K562 (cell line): ENCODE measurements around the gene CAMK1D. TPM values are rescaled to one million over a fixed set of nuclear protein-coding genes. Genes with fewer than 3 reads are reported as not detected.

Source experiments
- ATAC-seq: fragments of 200-7000 bp; cut with Tn5 transposase; 3 replicates; pipeline ENCODE4 v1.9.1; 2020; ENCODE audit warnings: moderate library complexity
- BruUV-seq: library from RNA; stranded (reverse); fragments of 400-500 nt; replicated peaks from 2 replicates; lab custom pipeline; 2021; lab: Mats Ljungman, UMichigan
- CTCF ChIA-PET: fragments of 300-600 bp; formaldehyde crosslinking; extraction: SDS; loops from one replicate; lab custom pipeline; 2021; ENCODE audit warnings: low intra/inter-chr PET ratio; lab: Yijun Ruan, JAX
- POLR2A ChIA-PET: fragments of 300-600, 350-650 bp; sonication (Branson Sonifier 250); formaldehyde crosslinking; extraction: SDS; loops from one replicate; lab custom pipeline; 2021; ENCODE audit warnings: antibody characterized with exemption, inconsistent platforms; lab: Yijun Ruan, JAX
- DNase-seq, 4 experiments: peaks; one replicate each; pipeline versions ENCODE4 v3.0.0 to v3.0.0-alpha.2; 2011 to 2018; ENCODE audit warnings: low spot score in 3 of 4, mixed read lengths in 3 of 4; ENCODE audit errors: extremely low read depth in 1 of 4
- FAIRE-seq: peaks from 2 replicates; lab custom pipeline; 2011; peaks lifted over from hg19 to GRCh38; lab: Jason Lieb, UNC
- H2AFZ ChIP-seq: 2 replicates; pipeline ENCODE4 v1.6.0; 2011; ENCODE audit warnings: low read depth, low read length, control low read depth, inconsistent platforms
- H3K27ac ChIP-seq: fragments of 200-600 bp; 3 replicates; pipeline ENCODE4 v1.8.0; 2011; ENCODE audit warnings: low read depth, mild to moderate bottlenecking, control low read depth, inconsistent platforms, low read length, moderate library complexity, mixed read lengths; ENCODE audit errors: extremely low read depth
- H3K27me3 ChIP-seq, 2 experiments: fragments of 300-600 bp in 1 of 2; 2 replicates in 1 of 2; 3 replicates in 1 of 2; pipeline versions ENCODE4 v1.6.0 to v1.8.0; 2011; ENCODE audit warnings: inconsistent platforms in 2 of 2, low read length in 2 of 2, mild to moderate bottlenecking in 1 of 2, mixed read lengths in 1 of 2, moderate library complexity in 1 of 2; ENCODE audit not compliant: control insufficient read depth in 2 of 2, insufficient read depth in 2 of 2
- H3K36me3 ChIP-seq: fragments of 300-600 bp; 3 replicates; pipeline ENCODE4 v1.8.0; 2011; ENCODE audit warnings: mild to moderate bottlenecking, low read length, inconsistent platforms; ENCODE audit not compliant: control insufficient read depth, insufficient read depth
- H3K4me1 ChIP-seq, 2 experiments: fragments of 200-600 bp in 1 of 2; replicated peaks in 1 of 2; 2 replicates in 1 of 2; 3 replicates in 1 of 2; pipeline versions ENCODE4 v1.5.1 to v1.8.0; 2011; ENCODE audit warnings: inconsistent platforms in 2 of 2, low read length in 2 of 2, mild to moderate bottlenecking in 1 of 2, mixed read lengths in 1 of 2, moderate library complexity in 1 of 2; ENCODE audit not compliant: control insufficient read depth in 2 of 2, insufficient read depth in 2 of 2
- H3K4me2 ChIP-seq: 2 replicates; pipeline ENCODE4 v1.6.1; 2011; ENCODE audit warnings: low read length, control low read depth, inconsistent platforms, mixed read lengths; ENCODE audit not compliant: insufficient read depth
- H3K4me3 ChIP-seq: fragments of 200-600 bp; sonication (generic), shearing (Covaris generic); 2 replicates; pipeline ENCODE4 v1.5.1; 2016; ENCODE audit warnings: control low read depth, inconsistent platforms
- H3K79me2 ChIP-seq: fragments of 200-600 bp; 3 replicates; pipeline ENCODE4 v1.8.0; 2011; ENCODE audit warnings: low read length, inconsistent platforms; ENCODE audit not compliant: control insufficient read depth, insufficient read depth
- H3K9ac ChIP-seq, 2 experiments: 2 replicates each; pipeline versions ENCODE4 v1.6.0 to v1.6.1; 2011; ENCODE audit warnings: low read depth in 2 of 2, low read length in 2 of 2, control low read depth in 1 of 2, inconsistent platforms in 1 of 2, mild to moderate bottlenecking in 1 of 2, mixed read lengths in 1 of 2; ENCODE audit not compliant: insufficient read depth in 1 of 2
- H3K9me1 ChIP-seq: one replicate; pipeline ENCODE4 v1.6.0; 2011; ENCODE audit warnings: inconsistent platforms, mild to moderate bottlenecking, low read length, moderate library complexity; ENCODE audit not compliant: control insufficient read depth, insufficient read depth
- H3K9me3 ChIP-seq: replicated peaks from 2 replicates; pipeline ENCODE4 v1.5.1; 2011; ENCODE audit warnings: low read depth, low read length, inconsistent platforms; ENCODE audit not compliant: control insufficient read depth, insufficient read depth
- H4K20me1 ChIP-seq: replicated peaks from 2 replicates; pipeline ENCODE4 v1.6.1; 2011; ENCODE audit warnings: low read length, inconsistent platforms, mixed read lengths; ENCODE audit not compliant: control insufficient read depth, insufficient read depth
- ARID3A ChIP-seq: IDR thresholded peaks from 2 replicates; pipeline ENCODE4 v1.6.1; 2012; ENCODE audit warnings: low read depth, low read length, improper control_type of control experiment, borderline replicate concordance
- BRCA1 ChIP-seq, 2 experiments: fragments of 450-650 bp in 1 of 2; sonication (generic) in 1 of 2; formaldehyde crosslinking in 1 of 2; IDR thresholded peaks; 2 replicates each; pipeline versions ENCODE4 v1.5.0 to v1.6.1; 2017 to 2020; ENCODE audit warnings: mild to moderate bottlenecking in 1 of 2, missing genetic modification reagents in 1 of 2
- CBX8 ChIP-seq: fragments of 200-600 bp; sonication (generic); IDR thresholded peaks from 2 replicates; pipeline ENCODE4 v1.6.1; 2012; ENCODE audit warnings: borderline replicate concordance, mixed run types, low read depth, mild to moderate bottlenecking, moderate library complexity, mixed read lengths, low read length, control low read depth, inconsistent platforms; ENCODE audit not compliant: poor library complexity, severe bottlenecking; ENCODE audit errors: extremely low read depth
- DLX4 ChIP-seq: fragments of 250-450 bp; sonication (Bioruptor Pico); IDR thresholded peaks from 2 replicates; pipeline ENCODE4 v1.6.1; 2021; ENCODE audit warnings: mild to moderate bottlenecking
- HNRNPH1 ChIP-seq: fragments of 200-400 bp; formaldehyde crosslinking; optimal IDR thresholded peaks from 2 replicates; pipeline ENCODE3; 2017; ENCODE audit warnings: low read depth, mild to moderate bottlenecking, low read length, moderate library complexity
- HOXB6 ChIP-seq: fragments of 250-450 bp; sonication (Bioruptor Pico); IDR thresholded peaks from 2 replicates; pipeline ENCODE4 v1.5.1; 2022; ENCODE audit warnings: mild to moderate bottlenecking, borderline replicate concordance
- MBD2 ChIP-seq: sonication (generic); IDR thresholded peaks from 2 replicates; pipeline ENCODE4 v1.6.1; 2016; ENCODE audit warnings: low read depth, borderline replicate concordance
- MNT ChIP-seq, 2 experiments: fragments of 450-650 bp; conservative IDR thresholded peaks; 2 replicates each; pipeline ENCODE4 v1.6.1; 2017; ENCODE audit warnings: mild to moderate bottlenecking in 2 of 2, moderate library complexity in 2 of 2
- MTA2 ChIP-seq: fragments of 450-650 bp; IDR thresholded peaks from 2 replicates; pipeline ENCODE4 v1.6.1; 2016; ENCODE audit warnings: low read depth
- MXI1 ChIP-seq: IDR thresholded peaks from 2 replicates; pipeline ENCODE4 v1.6.1; 2011; ENCODE audit warnings: low read depth, mild to moderate bottlenecking, improper control_type of control experiment, low read length
- POLR2B ChIP-seq: fragments of 450-650 bp; IDR thresholded peaks from 2 replicates; pipeline ENCODE4 v1.6.1; 2018; ENCODE audit warnings: low read depth; ENCODE audit not compliant: partially characterized antibody
- SAFB2 ChIP-seq: fragments of 200-400 bp; formaldehyde crosslinking; IDR thresholded peaks from 2 replicates; pipeline ENCODE4 v1.6.1; 2018; ENCODE audit warnings: borderline replicate concordance, low read length, low read depth, moderate library complexity; ENCODE audit not compliant: severe bottlenecking
- TCFL5 ChIP-seq: fragments of 250-450 bp; sonication (Bioruptor Pico); conservative IDR thresholded peaks from 2 replicates; pipeline ENCODE4 v1.6.1; 2021; ENCODE audit warnings: mild to moderate bottlenecking, moderate library complexity, matching md5 sums
- TEAD4 ChIP-seq, 2 experiments: sonication (generic) in 1 of 2; formaldehyde crosslinking in 1 of 2; IDR thresholded peaks; 2 replicates each; pipeline versions ENCODE4 v1.6.1 to v1.8.0; 2012 to 2022; ENCODE audit warnings: borderline replicate concordance in 1 of 2, inconsistent platforms in 1 of 2, low read length in 1 of 2, mild to moderate bottlenecking in 1 of 2, missing genetic modification reagents in 1 of 2
- ZNF174 ChIP-seq: fragments of 250-450 bp; sonication (Bioruptor Pico); IDR thresholded peaks from 2 replicates; pipeline ENCODE4 v1.4.0; 2020; ENCODE audit warnings: mild to moderate bottlenecking
- ZNF395 ChIP-seq: fragments of 200-800 bp; sonication (Bioruptor generic); IDR thresholded peaks from 2 replicates; pipeline ENCODE4 v1.6.1; 2017; ENCODE audit warnings: missing genetic modification characterization, missing compliant biosample characterization
- ZNF717 ChIP-seq: fragments of 250-450 bp; sonication (Bioruptor Pico); IDR thresholded peaks from 2 replicates; pipeline ENCODE4 v1.5.0; 2021
- WGBS: fragments of 100-300 bp; shearing (Covaris generic); methylation state at CpG from one replicate; pipeline ENCODE4 v1.1.6; 2016; ENCODE audit warnings: low coverage, mixed read lengths; ENCODE audit not compliant: insufficient coverage; ENCODE audit errors: missing lambda C conversion rate; 5-methylcytosine and 5-hydroxymethylcytosine counted together
- in situ Hi-C: fragments of 300-500 bp; cut with MboI; formaldehyde crosslinking; loops from 4 replicates; pipeline ENCODE4 v1.15.0; 2018; ENCODE audit warnings: inconsistent platforms, mixed read lengths
- intact Hi-C: fragments of 100-400 bp; cut with micrococcal nuclease; formaldehyde crosslinking; loops from 2 replicates; pipeline ENCODE4 v1.14.2; 2022
- polyA plus RNA-seq, 8 experiments: library from polyadenylated mRNA; depleted of rRNA in 4 of 8; stranded (reverse) in 5 of 8; unstranded in 3 of 8; fragments of >200 nt; fragmentation: Nextera tagmentation in 2 of 8; fragmentation: Illumina TruSeq in 1 of 8; extraction: Ambion mirVana in 2 of 8; extraction: Trizol in 1 of 8; gene quantifications; 2 replicates each; pipeline versions ENCODE4 v1.2.1 to v1.2.3, GENCODE V29; 2011 to 2014; ENCODE audit warnings: inconsistent platforms in 1 of 8, missing spikeins in 1 of 8
- total RNA-seq, 7 experiments: library from RNA; depleted of rRNA in 6 of 7; stranded (reverse); fragments of >200 nt in 6 of 7; fragmentation: Illumina TruSeq in 2 of 7; extraction: Trizol in 2 of 7; gene quantifications; 2 replicates each; pipeline versions ENCODE4 v1.2.1 to v1.2.3, GENCODE V29; 2011 to 2021; ENCODE audit warnings: low replicate concordance in 1 of 7

The CAMK1D gene
- total and polyA plus RNA-seq, 9 of the 15 experiments (the other 6 are each of a cell fraction or from before 2014, with no cell fraction given): 0.12 to 0.24 (median 0.20) TPM; not detected in 5

- FAIRE-seq: no peak
- intact Hi-C loops (no loop called here), in situ Hi-C loops (no loop called here)
- BruUV-seq: no TSS peak
- Histone ChIP-seq H3K9me3 (no peaks in the 10 kb centered on the region), H4K20me1 (no peaks in the 10 kb centered on the region), H3K36me3 (no peaks in the 10 kb centered on the region), H3K9ac (no peak overlapping the region), H3K4me3 (no peak overlapping the region), H3K9me1 (no peaks in the 10 kb centered on the region), H2AFZ (no peak overlapping the region), H3K4me1 (no peaks in the 10 kb centered on the region), H3K27me3 (peaks cover 7 to 33% of the 10 kb centered on the region in 2 experiments; a peak in 2 of 5 replicates), H3K79me2 (no peaks in the 10 kb centered on the region), H3K4me2 (no peak overlapping the region), H3K27ac (no peak overlapping the region)
- no peak for ATAC-seq
- ChIA-PET POLR2A (interaction anchor here (0.7 kb wide), 1 partner anchor 117 kb away, joined by 3 read pairs; no protein-coding TSS in a partner anchor), CTCF (no interaction called here)
- WGBS: 4% methylated on average over 2 of the region's 2 CpGs
- no peak for DNase-seq
- TF ChIP-seq TCFL5 (CRISPR knock-in tag) (no peak), CBX8 (no peak), MBD2 (no peak), POLR2B (no peak), ARID3A (no peak), TEAD4 (IDR thresholded peaks at IDR 0.05; ENCODE audit: low read length) (no peak), TEAD4 (CRISPR knock-in tag; IDR thresholded peaks at IDR 0.05; ENCODE audit: borderline replicate concordance) (no peak), ZNF395 (CRISPR knock-in tag) (no peak), BRCA1 (IDR thresholded peaks at IDR 0.05) (no peak), BRCA1 (CRISPR knock-in tag; IDR thresholded peaks at IDR 0.05) (no peak), HOXB6 (CRISPR knock-in tag) (no peak), ZNF174 (CRISPR knock-in tag) (no peak), MTA2 (no peak), DLX4 (no peak), MXI1 (no peak), MNT (conservative IDR thresholded peaks at IDR 0.05) (no peak), ZNF717 (CRISPR knock-in tag) (no peak), SAFB2 (no peak), HNRNPH1 (no peak)
Measured at GRCh38 chr10:12733271-12733670, 383.9 kb downstream of the CAMK1D start.
